Heart left ventricle (tissue), 16 donors: Measurements from ENCODE around the gene AMDHD2. TPM values are rescaled to one million over a fixed set of nuclear protein-coding genes. Genes with fewer than 3 reads are reported as not detected.

ENCODE experiments used
- ATAC-seq, 4 donors: fragments of 200-7000 bp; cut with Tn5 transposase; one replicate each; pipeline ENCODE4 v1.9.1; 2020 to 2022; ENCODE audit warnings: moderate library complexity in 4 of 4, mild to moderate bottlenecking in 3 of 4, moderate number of reproducible peaks in 1 of 4
- DNase-seq, 5 donors: peaks; one replicate each; pipeline ENCODE4 v3.0.0-alpha.2; 2020
- H3K27ac ChIP-seq, 12 donors: fragments of 200-600 bp; sonication (generic) in 4 of 12; one replicate each; pipeline versions ENCODE4 v1.5.0 to v1.8.0; 2016 to 2022; ENCODE audit warnings: mild to moderate bottlenecking in 2 of 12
- H3K27me3 ChIP-seq, 9 donors: fragments of 200-600 bp; sonication (generic) in 2 of 9; one replicate each; pipeline versions ENCODE4 v1.5.1 to v1.8.0; 2016 to 2022; ENCODE audit warnings: mild to moderate bottlenecking in 3 of 9
- H3K36me3 ChIP-seq, 9 donors: fragments of 200-600 bp; sonication (generic) in 2 of 9; one replicate each; pipeline versions ENCODE4 v1.5.0 to v1.8.0; 2018 to 2022; ENCODE audit warnings: mild to moderate bottlenecking in 2 of 9
- H3K4me1 ChIP-seq, 12 donors: fragments of 200-600 bp; sonication (generic) in 4 of 12; one replicate each; pipeline versions ENCODE4 v1.5.0 to v1.8.0; 2016 to 2022; ENCODE audit warnings: mild to moderate bottlenecking in 3 of 12
- H3K4me3 ChIP-seq, 12 donors: fragments of 200-600 bp; sonication (generic) in 4 of 12; one replicate each; pipeline versions ENCODE4 v1.5.0 to v1.8.0; 2017 to 2022; ENCODE audit warnings: mild to moderate bottlenecking in 9 of 12, moderate library complexity in 4 of 12
- H3K9me3 ChIP-seq, 12 donors: fragments of 200-600 bp; sonication (generic) in 4 of 12; one replicate each; pipeline versions ENCODE4 v1.5.0 to v1.8.0; 2016 to 2022; ENCODE audit warnings: mild to moderate bottlenecking in 1 of 12
- CTCF ChIP-seq, 12 donors: fragments of 200-600 bp; sonication (generic) in 4 of 12; IDR thresholded peaks; one replicate each; pipeline versions ENCODE4 v1.5.0 to v1.8.0; 2018 to 2022; ENCODE audit warnings: antibody characterized with exemption in 12 of 12, mild to moderate bottlenecking in 5 of 12
- POLR2A ChIP-seq, 2 donors: fragments of 450-650 bp; IDR thresholded peaks; one replicate each; pipeline ENCODE4 v1.6.1; 2017; ENCODE audit warnings: antibody characterized with exemption in 2 of 2, mild to moderate bottlenecking in 2 of 2, moderate library complexity in 2 of 2
- WGBS, 4 donors: extraction: QIAGEN DNeasy Blood & Tissue Kit in 2 of 4; methylation state at CpG; one replicate each; pipeline versions ENCODE4 v1.1.5 to v1.1.7; 2013 to 2018; 5-methylcytosine and 5-hydroxymethylcytosine counted together
- intact Hi-C, 10 donors: fragments of 100-400 bp; cut with DNase I; formaldehyde crosslinking; loops; one replicate each; pipeline versions ENCODE4 v1.11.1 to v1.14.2; 2022
- polyA plus RNA-seq, 2 donors: library from polyadenylated mRNA; stranded (reverse); fragments of 200-250 nt; gene quantifications; one replicate each; pipeline ENCODE4 v1.2.3, GENCODE V29; 2013
- total RNA-seq, 9 donors: library from RNA; depleted of rRNA in 2 of 9; stranded (reverse); fragments of >200 nt in 2 of 9; fragmentation: NEBNext Ultra II Directional in 3 of 9; extraction: Animal tissue kit (Norgen Biotek cat#: 25700) in 3 of 9; gene quantifications; one replicate each; pipeline versions ENCODE4 v1.1.0 to v1.2.4, GENCODE V29; 2016 to 2023
- donor health status: ischemic (EF 13 %, LVEDD 7.1; RV severe dilation, severe dysfunction).
- donor health status: healthy with polysubstance abuse.
- donor health status: DM: no; HTN: yes; CAD: no.
- donor health status: DM: no; HTN: no; CAD: no.
- donor health status: ischemic (EF 25% LVEDD 6.9; RV normal size, moderate dysfunction).
- donor health status: ischemic (EF 25% LVEDD 5.7; RV mildly dilated, moderate dysfunction).
- donor health status: healthy.
- donor health status: DM: yes; HTN: yes; CAD: no.
- donor health status: ischemic (EF 35%, LVEDD 5.7; RV mildly dilated, moderate dysfunction).
- donor health status: nonischemic (EF 11% LVEDD 7.7; RV severe dilation, severe dysfunction).
- donor health status: DM: yes; HTN: yes; CAD: no.
- donor health status: PGD.
- donor health status: ischemic (EF 29% LVEDD 5.4; RV normal size, mild dysfunction).
- donor health status: nonischemic (EF 23%, LVEDD 6.1; RV moderate dilation, normal function).

AMDHD2 gene
- total and polyA plus RNA-seq, 11 donors, result 8.9 to 34.0 (median 11.8) TPM

- 38 to 79% (median 58%) methylated on average over 11 to 23 of the region's 23 CpGs for WGBS, 4 donors
- Histone ChIP-seq H3K4me3 (peak overlapping the region in 9 of 12 donors; percentile 9 to 56 (median 38)), H3K9me3 (no peaks in the 10 kb centered on the region), H3K36me3 (peaks cover 0 to 16% (median 3%) of the 10 kb centered on the region in 9 donors), H3K27ac (peak overlapping the region in 5 of 12 donors; percentile 42 to 64 (median 61)), H3K27me3 (no peaks in the 10 kb centered on the region), H3K4me1 (peaks cover 0 to 65% (median 42%) of the 10 kb centered on the region in 12 donors)
- TF ChIP-seq CTCF (IDR thresholded peaks at IDR 0.05), result peak; percentile 97 to 100 (median 99)
- no peak for TF ChIP-seq POLR2A (IDR thresholded peaks at IDR 0.05)
- peak; percentile 81 to 91 (median 84) for DNase-seq
- intact Hi-C loops, result loop anchor here (1.0 to 10.0 kb wide), 12 partner anchors 26 to 496 kb away; partner anchors contain the start of genes ABCA3 (in 8 of the 10), CCNF (in 4 of the 10), TBC1D24 (in 1 of the 10) and ZNF598 (in 1 of the 10)
- peak; percentile 72 to 87 (median 83) for ATAC-seq
These were observed 19.0 kb upstream of the AMDHD2 start for GRCh38 chr16:2500918-2501750.

- WGBS, 4 donors, result 71 to 87% (median 78%) methylated on average over 7 to 18 of the region's 18 CpGs
- DNase-seq (no peak), ATAC-seq (no peak)
- Histone ChIP-seq H3K9me3 (no peaks in the 10 kb centered on the region), H3K36me3 (peaks cover 0 to 6% (median 0%) of the 10 kb centered on the region in 9 donors), H3K4me3 (peak overlapping the region in 3 of 12 donors; percentile 37 to 56 (median 39)), H3K4me1 (peaks cover 0 to 59% (median 36%) of the 10 kb centered on the region in 12 donors), H3K27me3 (no peaks in the 10 kb centered on the region), H3K27ac (peak overlapping the region in 3 of 12 donors; percentile 19 to 64 (median 56))
- intact Hi-C loops, result loop anchor here (1.0 to 10.0 kb wide), 12 partner anchors 27 to 497 kb away; partner anchors contain the start of genes ABCA3 (in 8 of the 10), CCNF (in 4 of the 10), TBC1D24 (in 1 of the 10) and ZNF598 (in 1 of the 10)
- no peak for TF ChIP-seq POLR2A (IDR thresholded peaks at IDR 0.05)
- no peak for TF ChIP-seq CTCF (IDR thresholded peaks at IDR 0.05)
These were observed 17.9 kb upstream of the AMDHD2 start for GRCh38 chr16:2501946-2502895.

GRCh38 chr16:2505695-2506094 is 14.5 kb upstream of the AMDHD2 start:
- no peak overlapping the region for H3K4me3 ChIP-seq
- DNase-seq (no peak), ATAC-seq (no peak)
- H3K27ac ChIP-seq, result no peak overlapping the region
- H3K9me3 ChIP-seq, result no peaks in the 10 kb centered on the region
- intact Hi-C loops, result loop anchor here in 5 of 10 donors (5.0 to 10.0 kb wide), 5 partner anchors 78 to 501 kb away; partner anchors contain the start of genes CCNF (in 2 of the 5) and ZNF598 (in 1 of the 5)
- no peaks in the 10 kb centered on the region for H3K36me3 ChIP-seq
- WGBS, 4 donors, result 85 to 89% (median 88%) methylated on average over 14 of the region's 14 CpGs
- TF ChIP-seq CTCF (IDR thresholded peaks at IDR 0.05), result no peak
- no peak for TF ChIP-seq POLR2A (IDR thresholded peaks at IDR 0.05)
- H3K4me1 ChIP-seq, result peaks cover 0 to 68% (median 17%) of the 10 kb centered on the region in 12 donors
- no peaks in the 10 kb centered on the region for H3K27me3 ChIP-seq
